HG03103 (cell line): ENCODE measurements around the gene CCDC183.
"Not testable (repeated sequence)": the region's sequence is repeated elsewhere in the genome, so short reads cannot be mapped to it uniquely, and the experiment has no call there.

Experiments used
- ATAC-seq: cut with Tn5 transposase; IDR thresholded peaks from one replicate; pipeline ENCODE4 v1.9.1; 2021; ENCODE audit warnings: low read depth; ENCODE audit not compliant: unreplicated experiment

CCDC183 gene

GRCh38 chr9:136784249-136784996 lies 11.7 kb upstream of the CCDC183 start:
- no peak for ATAC-seq

DNA sequence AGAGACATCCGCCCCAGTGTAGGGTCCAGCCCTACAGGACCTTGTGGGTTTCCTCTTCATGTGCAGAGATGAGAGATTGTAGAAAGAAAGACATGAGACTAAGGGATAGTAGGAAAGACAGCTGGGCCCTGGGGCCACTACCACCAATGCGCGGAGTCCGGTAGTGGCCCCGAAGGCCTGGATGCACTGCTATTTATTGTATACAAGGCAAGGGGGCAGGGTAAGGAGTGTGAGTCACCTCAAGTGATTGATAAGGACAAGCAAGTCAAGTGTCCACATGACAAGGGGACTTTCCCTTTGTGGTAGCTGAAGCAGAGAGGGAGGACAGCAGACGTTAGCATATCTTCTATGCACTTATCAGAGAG lies 11.2 kb upstream of the CCDC183 start:
- ATAC-seq, result no peak

GRCh38 chr9:136785565-136786355 lies 10.4 kb upstream of the CCDC183 start:
- not testable (repeated sequence) for ATAC-seq

GRCh38 chr9:136786451-136786850 lies 9.7 kb upstream of the CCDC183 start:
- no peak for ATAC-seq

GRCh38 chr9:136786983-136787382 lies 9.2 kb upstream of the CCDC183 start:
- not testable (repeated sequence) for ATAC-seq

GRCh38 chr9:136787690-136788400 lies 8.3 kb upstream of the CCDC183 start:
- ATAC-seq, result no peak

GRCh38 chr9:136788644-136789522 lies 7.3 kb upstream of the CCDC183 start:
- not testable (repeated sequence) for ATAC-seq

DNA sequence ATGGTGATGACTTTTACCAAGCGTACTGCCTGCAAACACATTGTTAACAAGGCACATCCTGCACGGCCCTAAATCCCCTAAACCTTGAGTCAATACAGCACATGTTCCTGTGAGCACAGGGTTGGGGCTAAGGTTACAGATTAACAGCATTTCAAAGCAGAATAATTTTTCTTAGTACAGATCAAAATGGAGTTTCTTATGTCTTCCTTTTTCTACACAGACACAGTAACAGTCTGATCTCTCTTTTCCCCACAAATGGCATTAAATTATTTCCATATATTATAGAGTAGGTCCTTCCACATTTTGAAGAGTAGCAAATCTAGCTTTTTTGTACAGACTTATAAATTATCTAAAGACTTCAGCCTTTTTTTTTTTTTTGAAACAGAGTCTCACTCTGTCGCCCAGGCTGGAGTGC lies 6.6 kb upstream of the CCDC183 start:
- ATAC-seq, result no peak

DNA sequence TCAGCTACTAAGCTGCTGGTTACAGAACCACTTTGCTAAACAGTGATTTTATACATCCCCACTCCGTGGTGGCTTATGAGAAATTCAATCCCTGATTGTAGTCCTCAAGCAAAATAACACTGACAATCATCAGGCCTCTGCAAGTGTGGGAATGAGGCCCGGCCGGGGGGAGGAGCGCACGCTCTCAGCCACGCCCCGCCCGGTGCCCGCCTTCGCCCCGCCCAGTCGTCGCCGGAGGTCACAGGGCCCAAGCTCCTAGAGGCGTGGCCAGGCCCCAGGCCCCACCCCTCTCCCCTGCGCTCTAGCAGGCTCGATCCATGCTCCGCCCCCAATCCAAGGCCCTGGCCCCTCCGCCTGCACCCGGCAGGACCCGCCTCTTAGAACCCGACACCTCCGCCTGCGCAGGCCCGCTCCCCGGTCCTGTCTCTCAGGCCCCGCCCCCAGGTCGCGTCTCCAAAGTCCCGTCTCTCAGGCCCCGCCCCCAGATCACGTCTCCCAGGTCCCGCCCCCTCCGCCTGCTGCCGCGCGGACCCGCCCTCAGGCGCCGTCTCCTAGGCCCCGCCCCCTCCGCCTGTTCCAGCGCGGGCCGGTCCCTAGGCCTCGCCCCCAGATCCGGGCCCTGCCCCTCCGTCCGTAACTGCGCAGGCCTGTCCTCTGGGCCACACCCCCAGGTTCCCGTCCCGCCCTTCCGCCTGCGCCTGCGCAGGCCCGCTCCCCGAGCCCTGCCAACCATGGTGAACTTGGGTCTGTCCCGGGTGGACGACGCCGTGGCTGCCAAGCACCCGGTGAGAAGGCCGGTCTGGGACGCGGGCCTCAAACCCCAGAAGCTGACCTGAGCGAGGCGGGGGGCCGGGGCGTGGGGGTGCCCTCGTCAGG lies 5.3 kb upstream of the CCDC183 start, which contains the start of gene TMEM141:
Gene TMEM141, plus strand, starts transcription at position 705 of the 876 bp plus-strand sequence. Its CDS starts 27 bp downstream, at position 732.
- ATAC-seq, result peak; percentile 77

- ATAC-seq, result no peak
These were observed 4.4 kb upstream of the CCDC183 start for GRCh38 chr9:136791516-136792276.

DNA sequence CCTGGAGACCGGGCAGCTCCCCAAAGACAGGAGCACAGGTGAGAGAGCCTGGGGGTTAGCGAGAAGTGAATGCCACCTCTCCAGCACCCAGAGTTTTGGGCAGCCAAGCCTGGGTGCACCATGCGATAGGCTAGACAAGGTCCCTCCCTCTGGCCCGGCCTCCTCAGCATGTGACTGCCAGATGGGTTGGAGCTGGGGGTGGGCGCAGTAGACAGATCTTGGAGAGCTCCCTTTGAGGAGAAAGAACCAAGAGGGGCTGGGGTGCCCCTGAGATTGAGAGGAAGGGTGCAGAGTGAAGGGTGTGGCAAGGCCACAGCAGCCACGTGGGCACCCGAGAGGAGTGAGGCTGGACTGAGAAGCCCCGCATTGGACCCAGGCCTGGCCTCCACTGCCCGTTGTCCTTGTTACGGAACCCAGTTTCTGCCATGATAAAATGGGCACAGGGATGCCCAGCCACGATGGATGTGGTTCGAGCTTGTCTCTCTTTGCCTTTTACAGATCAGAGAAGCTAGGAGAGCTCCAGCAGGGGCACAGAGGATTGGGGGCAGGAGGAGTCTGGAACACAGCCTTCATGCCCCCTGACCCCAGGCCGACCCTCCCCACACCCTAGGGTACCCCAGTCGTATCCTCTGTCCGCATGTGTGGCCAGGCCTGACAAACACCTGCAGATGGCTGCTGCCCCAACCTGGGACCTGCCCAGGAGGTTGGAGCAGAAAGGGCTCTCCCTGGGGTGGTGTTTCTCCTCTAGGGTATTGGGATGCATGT lies 3.6 kb upstream of the CCDC183 start:
- ATAC-seq, result no peak

DNA sequence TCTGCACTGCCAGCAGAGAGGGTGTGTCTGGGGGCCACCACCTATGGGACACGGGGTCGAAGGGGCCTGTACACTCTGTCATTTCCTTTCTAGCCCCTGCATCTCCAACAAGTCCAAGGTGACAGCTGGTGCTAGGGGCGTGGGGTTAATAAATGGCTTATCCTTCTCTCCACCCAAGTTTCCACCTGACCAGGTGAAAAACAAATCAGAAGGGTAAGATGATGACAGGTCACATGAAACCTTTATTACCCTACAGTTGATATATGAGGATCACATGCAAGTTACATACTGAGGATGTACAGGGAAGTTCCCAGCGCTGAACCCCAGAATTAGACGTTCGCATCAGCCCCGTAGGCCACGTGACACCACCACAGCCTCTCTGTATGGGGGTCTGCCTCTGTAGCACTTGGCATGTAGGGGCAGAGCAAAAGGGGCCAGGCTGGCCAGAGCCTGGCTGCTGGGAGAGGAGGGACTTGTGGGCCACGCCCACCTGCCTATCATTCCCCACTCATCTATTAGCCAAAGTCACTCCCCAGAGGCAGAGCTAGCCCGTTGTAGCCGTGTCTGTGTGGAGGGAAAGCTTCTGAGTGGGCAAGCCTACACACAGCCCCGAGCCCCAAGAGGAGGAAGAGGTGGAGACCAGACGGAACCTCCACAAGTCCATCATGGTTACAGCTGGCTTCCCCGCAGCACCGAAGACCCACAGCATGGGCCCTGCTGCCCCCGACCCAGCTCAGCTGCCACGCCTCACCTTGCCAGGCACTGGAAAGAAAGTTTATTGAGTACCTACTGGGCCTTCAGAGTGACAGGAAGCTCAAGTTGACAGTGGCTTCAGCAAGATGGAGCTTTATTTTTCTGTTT lies 2.8 kb upstream of the CCDC183 start:
- no peak for ATAC-seq

- no peak for ATAC-seq
These were observed 1.7 kb upstream of the CCDC183 start for GRCh38 chr9:136794281-136794999.

DNA sequence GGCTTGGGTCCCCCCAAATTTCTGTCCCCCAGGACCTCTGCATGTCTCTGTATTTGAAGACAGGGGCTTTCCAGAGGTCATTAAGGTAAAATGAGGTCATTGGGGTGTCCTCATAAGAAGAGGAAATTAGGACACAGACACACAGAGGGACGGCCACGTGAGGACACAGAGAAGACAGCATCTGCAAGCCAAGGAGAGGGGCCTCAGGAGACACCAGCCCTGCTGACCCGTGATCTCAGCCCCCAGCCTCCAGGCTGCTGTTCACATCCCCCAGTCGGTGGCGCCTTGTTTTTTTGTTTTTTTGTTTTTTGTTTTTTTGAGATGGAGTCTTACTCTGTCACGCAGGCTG lies 1.2 kb upstream of the CCDC183 start:
- ATAC-seq, result no peak

DNA sequence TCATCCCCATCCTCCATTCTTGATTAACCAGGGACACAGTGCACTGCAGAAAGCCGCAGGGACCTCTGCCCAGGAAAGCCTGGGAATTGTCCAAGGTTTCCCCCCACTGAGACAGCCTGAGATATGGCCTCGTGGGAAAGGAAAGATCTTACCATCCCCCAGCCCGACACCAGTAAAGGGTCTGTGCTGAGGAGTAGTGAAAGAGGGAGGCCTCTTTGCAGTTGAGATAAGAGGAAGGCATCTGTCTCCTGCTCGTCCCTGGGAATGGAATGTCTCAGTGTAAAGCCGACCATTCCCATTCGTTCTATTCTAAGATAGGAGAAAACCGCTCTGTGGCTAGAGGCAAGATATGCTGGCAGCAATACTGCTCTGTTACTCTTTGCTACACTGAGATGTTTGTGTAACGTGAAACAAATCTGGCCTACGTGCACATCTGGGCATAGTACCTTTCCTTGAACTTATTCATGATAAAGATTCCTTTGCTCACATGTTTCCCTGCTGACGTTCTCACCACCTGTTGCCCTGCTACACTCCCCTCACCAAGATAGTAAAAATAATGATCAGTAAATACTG lies 723 bp downstream of the CCDC183 start:
- ATAC-seq, result not testable (repeated sequence)

- ATAC-seq, result no peak
These were observed 2.6 kb downstream of the CCDC183 start for GRCh38 chr9:136798708-136799078.
